BJ (cell line): ENCODE data around the gene ARSJ. TPM values are rescaled to one million over a fixed set of nuclear protein-coding genes. Genes with fewer than 3 reads are reported as not detected.

Experiments
- CTCF ChIA-PET: fragments of 350-600 bp; formaldehyde crosslinking; extraction: SDS; loops from one replicate; lab custom pipeline; 2021; ENCODE audit warnings: antibody characterized with exemption, inconsistent platforms; lab: Yijun Ruan, JAX
- POLR2A ChIA-PET: fragments of 300-600 bp; sonication (Branson Sonifier 250); formaldehyde crosslinking; extraction: SDS; loops from one replicate; lab custom pipeline; 2021; ENCODE audit warnings: antibody characterized with exemption; lab: Charles Lee
- DNase-seq: peaks from one replicate; pipeline ENCODE4 v3.0.0-alpha.2; 2011; ENCODE audit warnings: low read depth
- H3K27me3 ChIP-seq: 2 replicates; pipeline ENCODE4 v1.6.0; 2011; ENCODE audit warnings: low read length; ENCODE audit not compliant: control insufficient read depth, insufficient read depth
- H3K36me3 ChIP-seq: 2 replicates; pipeline ENCODE4 v1.5.1; 2011; ENCODE audit warnings: low read length; ENCODE audit not compliant: control insufficient read depth, insufficient read depth
- H3K4me3 ChIP-seq: 2 replicates; pipeline ENCODE4 v1.5.1; 2011; ENCODE audit warnings: low read depth, mild to moderate bottlenecking, control low read depth, low read length
- polyA plus RNA-seq: library from polyadenylated mRNA; depleted of rRNA; stranded (reverse); fragments of >200 nt; gene quantifications from 2 replicates; pipeline ENCODE4 v1.2.3, GENCODE V29; 2011
- TF ChIP-seq, protein P1 (sequence below): IDR thresholded peaks from 2 replicates; pipeline ENCODE4 v1.5.1; 2011; ENCODE audit warnings: low read depth, mild to moderate bottlenecking, control low read depth, inconsistent platforms, low read length, moderate library complexity; ENCODE audit not compliant: insufficient read depth

Gene ARSJ
- polyA plus RNA-seq, 1 experiment: 18.4 TPM

DNA sequence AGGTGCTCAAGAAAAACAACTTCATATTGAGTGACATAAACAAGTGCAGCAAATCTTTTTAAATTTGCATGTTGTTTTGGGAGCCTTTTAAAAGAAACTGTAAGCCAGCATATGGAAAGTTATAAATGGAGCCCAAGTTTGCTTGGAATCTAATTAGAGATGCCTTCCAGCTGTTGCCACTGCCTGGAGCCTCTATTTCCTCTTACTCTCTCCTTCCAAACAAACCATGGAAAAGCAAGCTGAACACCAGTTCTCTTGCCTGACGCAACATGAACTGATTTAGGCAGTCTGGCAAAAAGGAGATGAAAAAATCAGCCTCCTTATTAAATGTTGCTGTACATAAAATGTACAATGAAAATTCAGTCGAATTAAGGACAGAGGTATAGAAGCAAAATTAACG, 21.5 kb downstream of the ARSJ start:
- H3K4me3 ChIP-seq: no peak overlapping the region
- ChIA-PET POLR2A (no interaction called here), CTCF (interaction anchor here (1.4 to 1.9 kb wide), 2 partner anchors 10 to 14 kb away, joined by 4 read pairs; no protein-coding TSS in a partner anchor)

GRCh38 chr4:113955948-113956347, 23.5 kb downstream of the ARSJ start:
- POLR2A ChIA-PET: no interaction called here
- TF ChIP-seq, protein P1, sequence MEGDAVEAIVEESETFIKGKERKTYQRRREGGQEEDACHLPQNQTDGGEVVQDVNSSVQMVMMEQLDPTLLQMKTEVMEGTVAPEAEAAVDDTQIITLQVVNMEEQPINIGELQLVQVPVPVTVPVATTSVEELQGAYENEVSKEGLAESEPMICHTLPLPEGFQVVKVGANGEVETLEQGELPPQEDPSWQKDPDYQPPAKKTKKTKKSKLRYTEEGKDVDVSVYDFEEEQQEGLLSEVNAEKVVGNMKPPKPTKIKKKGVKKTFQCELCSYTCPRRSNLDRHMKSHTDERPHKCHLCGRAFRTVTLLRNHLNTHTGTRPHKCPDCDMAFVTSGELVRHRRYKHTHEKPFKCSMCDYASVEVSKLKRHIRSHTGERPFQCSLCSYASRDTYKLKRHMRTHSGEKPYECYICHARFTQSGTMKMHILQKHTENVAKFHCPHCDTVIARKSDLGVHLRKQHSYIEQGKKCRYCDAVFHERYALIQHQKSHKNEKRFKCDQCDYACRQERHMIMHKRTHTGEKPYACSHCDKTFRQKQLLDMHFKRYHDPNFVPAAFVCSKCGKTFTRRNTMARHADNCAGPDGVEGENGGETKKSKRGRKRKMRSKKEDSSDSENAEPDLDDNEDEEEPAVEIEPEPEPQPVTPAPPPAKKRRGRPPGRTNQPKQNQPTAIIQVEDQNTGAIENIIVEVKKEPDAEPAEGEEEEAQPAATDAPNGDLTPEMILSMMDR: no peak
- H3K36me3 ChIP-seq: no peaks in the 10 kb centered on the region; the same call in 1 of the 2 replicates

More for the DNA sequence above, 21.5 kb downstream of the ARSJ start:
- H3K27me3 ChIP-seq: no peaks in the 10 kb centered on the region
- TF ChIP-seq, protein P1: no peak
- no peak for DNase-seq
- H3K36me3 ChIP-seq: no peaks in the 10 kb centered on the region; the same call in 1 of the 2 replicates

DNA sequence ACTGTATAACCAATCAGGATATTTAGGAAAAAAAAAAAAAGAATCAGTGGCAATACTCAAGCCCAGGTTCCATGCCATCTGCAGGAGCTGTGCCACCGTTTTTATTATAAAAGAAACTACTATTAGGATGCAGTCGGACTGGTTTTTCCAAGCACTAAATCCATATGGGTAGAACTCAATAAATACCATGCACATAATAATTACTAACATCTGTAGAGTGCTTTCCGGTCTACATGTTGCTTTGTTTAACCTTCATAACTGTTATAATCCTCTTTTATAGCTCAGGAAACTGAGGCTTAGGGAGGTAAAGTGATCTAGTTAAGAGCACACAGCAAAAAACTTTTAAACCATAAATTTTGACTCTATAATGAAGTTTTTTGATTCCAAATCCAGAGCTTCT, 24.0 kb downstream of the ARSJ start:
- ChIA-PET CTCF (interaction anchor here (1.7 kb wide), 1 partner anchor 423 kb away, joined by 5 read pairs; no protein-coding TSS in a partner anchor), POLR2A (no interaction called here)
- DNase-seq: no peak
- TF ChIP-seq, protein P1: no peak
- no peaks in the 10 kb centered on the region for H3K27me3 ChIP-seq
- no peaks in the 10 kb centered on the region; the same call in 1 of the 2 replicates for H3K36me3 ChIP-seq
- H3K4me3 ChIP-seq: no peak overlapping the region

More at GRCh38 chr4:113955948-113956347, 23.5 kb downstream of the ARSJ start:
- CTCF ChIA-PET: interaction anchor here (1.7 kb wide), 1 partner anchor 422 kb away, joined by 5 read pairs; no protein-coding TSS in a partner anchor
- no peak for DNase-seq
- Histone ChIP-seq H3K27me3 (no peaks in the 10 kb centered on the region), H3K4me3 (no peak overlapping the region)

DNA sequence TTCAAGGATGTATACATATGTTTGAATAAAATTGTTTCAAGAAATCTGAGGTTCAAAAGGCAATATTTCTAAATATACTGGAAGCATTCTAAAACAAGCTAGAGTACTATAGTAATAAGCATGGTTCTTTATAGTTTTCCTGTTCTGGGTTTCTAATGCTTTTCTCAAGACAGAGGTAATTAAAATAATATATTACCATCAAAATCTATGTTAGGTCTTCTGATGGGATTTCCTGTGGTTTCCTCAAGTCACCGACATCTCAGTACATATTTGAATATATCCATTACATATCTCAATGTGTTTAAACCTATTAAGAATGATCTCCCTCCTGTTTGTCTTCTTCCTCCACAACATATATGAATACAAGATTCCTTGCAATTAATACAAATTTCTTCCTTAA, 25.6 kb downstream of the ARSJ start:
- H3K4me3 ChIP-seq: no peak overlapping the region
- TF ChIP-seq, protein P1: no peak
- ChIA-PET CTCF (interaction anchor here (1.2 kb wide), 1 partner anchor 193 kb away, joined by 3 read pairs; no protein-coding TSS in a partner anchor), POLR2A (no interaction called here)
- no peak for DNase-seq
- no peaks in the 10 kb centered on the region for H3K27me3 ChIP-seq
- no peaks in the 10 kb centered on the region; the same call in 1 of the 2 replicates for H3K36me3 ChIP-seq

DNA sequence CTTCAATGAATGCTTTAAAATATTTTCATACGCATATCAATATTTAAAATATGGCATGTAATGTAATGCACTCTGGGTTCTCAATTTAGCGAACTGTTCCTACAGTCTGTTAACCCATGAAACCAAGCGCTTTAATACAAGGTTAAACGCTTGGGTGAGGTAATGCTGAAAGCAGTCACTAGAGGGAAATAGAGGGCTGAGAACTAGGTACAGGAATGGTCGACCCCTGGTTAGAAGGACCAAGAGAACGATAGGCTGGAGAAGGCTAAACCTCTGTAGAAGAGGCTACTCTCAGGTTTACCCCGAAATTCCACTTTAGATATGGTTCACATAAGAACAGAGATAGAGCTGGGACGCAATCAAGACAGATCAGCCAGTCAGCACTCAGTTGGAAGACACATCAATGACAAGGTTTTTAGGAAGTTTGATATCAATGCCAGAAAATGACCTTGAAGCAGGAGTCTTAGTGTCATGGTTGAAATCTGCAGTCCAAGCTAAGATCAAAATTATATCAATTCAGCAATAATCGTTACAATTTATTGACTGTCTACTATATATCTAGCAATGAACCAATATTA, 26.9 kb downstream of the ARSJ start:
- CTCF ChIA-PET: interaction anchor here (0.6 to 2.8 kb wide), 9 partner anchors 19 to 722 kb away, joined by 3 to 14 read pairs (median 3); no protein-coding TSS in a partner anchor
- POLR2A ChIA-PET: no interaction called here
- Histone ChIP-seq H3K27me3 (no peaks in the 10 kb centered on the region), H3K36me3 (no peaks in the 10 kb centered on the region; the same call in 1 of the 2 replicates), H3K4me3 (no peak overlapping the region)
- TF ChIP-seq, protein P1: peak; percentile 64
- DNase-seq: no peak
